ENCODE results near the gene GIPC1. TPM values are rescaled to one million over a fixed set of nuclear protein-coding genes. Genes with fewer than 3 reads are reported as not detected.
A peak's percentile ranks its signal among the peaks of the same experiment; 100 is the strongest.

Gene GIPC1
- total RNA-seq, 1 experiment from 2014 or later, result 103 TPM

DNA sequence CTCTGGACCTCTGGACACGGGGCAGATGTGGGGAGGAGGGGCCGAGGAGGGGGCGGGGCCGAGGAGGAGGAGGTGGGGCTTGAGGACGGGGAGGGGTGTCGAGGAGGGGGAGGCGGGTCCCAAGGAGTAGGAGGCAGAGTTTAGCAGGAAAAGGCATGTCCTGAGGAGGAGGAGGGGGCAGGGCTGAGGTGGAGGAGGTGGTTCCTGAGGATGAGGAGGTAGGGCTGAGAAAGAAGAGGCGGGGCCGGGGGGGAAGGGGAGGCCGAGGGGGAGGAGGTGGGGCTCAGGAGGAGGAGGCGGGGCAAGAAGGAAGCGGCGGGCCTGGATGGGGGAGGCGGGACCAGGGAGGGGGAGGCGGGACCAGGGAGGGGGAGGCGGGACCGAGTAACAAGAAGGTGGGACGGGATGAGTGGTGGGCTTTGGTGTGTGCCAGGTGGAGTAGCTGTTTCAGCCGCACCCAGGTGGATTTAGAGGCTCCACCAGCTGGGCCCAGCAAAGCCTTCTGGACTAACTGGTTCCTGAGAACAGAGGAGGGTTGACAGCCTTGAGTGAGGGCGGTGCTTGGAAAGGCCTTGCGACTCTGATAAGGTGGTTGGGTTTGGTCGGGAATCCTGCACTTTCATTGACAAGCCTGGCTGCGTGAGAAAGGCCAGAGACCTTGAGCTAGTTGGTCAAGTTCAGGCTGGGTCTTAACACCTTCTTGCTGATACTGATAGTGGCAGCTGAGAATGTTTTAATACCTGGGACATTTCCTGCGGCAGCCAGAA is 41.2 kb upstream of the GIPC1 start:
- H3K27ac ChIP-seq (ENCODE audit: low read depth, low read length), result peak overlapping the region; percentile 45
- H3K27me3 ChIP-seq (ENCODE audit: insufficient read depth, low read length), result no peaks in the 10 kb centered on the region
- no peaks in the 10 kb centered on the region for H3K9me2 ChIP-seq (ENCODE audit: insufficient read depth)
- peak overlapping the region; percentile 39; the same call in 1 of the 2 replicates for H3K9ac ChIP-seq (ENCODE audit: low read length)
- ATAC-seq (peak; percentile 96), DNase-seq (ENCODE audit: low read depth, low spot score) (peak; percentile 88)
- H3K36me3 ChIP-seq (ENCODE audit: control insufficient read depth in 1 of 2, insufficient read depth in 2 of 2, low read length in 2 of 2), result peaks cover 0 to 9% of the 10 kb centered on the region in 2 experiments; a peak in 1 of 4 replicates
- ChIA-PET CTCF (interaction anchor here (0.6 to 1.6 kb wide), 3 partner anchors 14 to 32 kb away, joined by 4 to 5 read pairs (median 4); no protein-coding TSS in a partner anchor), RAD21 (ENCODE audit: low non-redundant PET in 1 of 2, low total read pairs in 2 of 2, uncharacterized antibody in 2 of 2, unreplicated experiment in 2 of 2) (no interaction called here), POLR2A (interaction anchor here (1.4 to 2.5 kb wide), 3 partner anchors 10 to 19 kb away, joined by 4 to 13 read pairs (median 5); partner anchors contain the start of gene DNAJB1)
- no TSS peak for BruUV-seq (replicated peaks)
- H2AFZ ChIP-seq (ENCODE audit: low read depth, low read length, poor library complexity, severe bottlenecking), result no peak overlapping the region
- intact Hi-C loops (cut with micrococcal nuclease), result no loop called here
- H3K4me2 ChIP-seq (ENCODE audit: low read length), result peak overlapping the region; percentile 74
- H3K9me3 ChIP-seq (ENCODE audit: control insufficient read depth in 1 of 2, insufficient read depth in 1 of 2, low read depth in 1 of 2, low read length in 2 of 2), result no peaks in the 10 kb centered on the region
- peaks cover 13 to 36% of the 10 kb centered on the region in 2 experiments for H3K4me1 ChIP-seq (ENCODE audit: control insufficient read depth in 1 of 2, insufficient read depth in 2 of 2, low read length in 2 of 2)
- peaks cover 87% of the 10 kb centered on the region for H3K79me2 ChIP-seq (ENCODE audit: insufficient read depth, low read length)
- TF ChIP-seq SP1 (IDR thresholded peaks at IDR 0.05; ENCODE audit: low read depth) (no peak), SIN3A (IDR thresholded peaks at IDR 0.05; ENCODE audit: low read depth) (no peak), ELF1 (IDR thresholded peaks at IDR 0.05; ENCODE audit: borderline replicate concordance, low read depth) (no peak), ZNF274 (IDR thresholded peaks at IDR 0.05; ENCODE audit: low read depth, low read length) (no peak), POLR2A (IDR thresholded peaks at IDR 0.05; ENCODE audit: borderline replicate concordance, extremely low read depth, insufficient read depth, insufficient read length) (no peak), EZH2phosphoT487 (IDR thresholded peaks at IDR 0.05; ENCODE audit: borderline replicate concordance) (no peak), SRF (IDR thresholded peaks at IDR 0.05; ENCODE audit: low read depth) (no peak), POLR2AphosphoS5 (IDR thresholded peaks at IDR 0.05; ENCODE audit: low read depth, low read length) (no peak), ZFX (IDR thresholded peaks at IDR 0.05) (no peak), YY1 (IDR thresholded peaks at IDR 0.05; ENCODE audit: extremely low read depth, insufficient replicate concordance, low read depth, low read length) (no peak), EGR1 (IDR thresholded peaks at IDR 0.05; ENCODE audit: low read depth) (no peak), TCF7L2 (IDR thresholded peaks at IDR 0.05; ENCODE audit: borderline replicate concordance, extremely low read depth, insufficient read depth, insufficient read length) (no peak), CBX3 (IDR thresholded peaks at IDR 0.05; ENCODE audit: low read depth) (no peak), RAD21 (IDR thresholded peaks at IDR 0.05; ENCODE audit: low read depth) (no peak)
- TF ChIP-seq, protein P1, sequence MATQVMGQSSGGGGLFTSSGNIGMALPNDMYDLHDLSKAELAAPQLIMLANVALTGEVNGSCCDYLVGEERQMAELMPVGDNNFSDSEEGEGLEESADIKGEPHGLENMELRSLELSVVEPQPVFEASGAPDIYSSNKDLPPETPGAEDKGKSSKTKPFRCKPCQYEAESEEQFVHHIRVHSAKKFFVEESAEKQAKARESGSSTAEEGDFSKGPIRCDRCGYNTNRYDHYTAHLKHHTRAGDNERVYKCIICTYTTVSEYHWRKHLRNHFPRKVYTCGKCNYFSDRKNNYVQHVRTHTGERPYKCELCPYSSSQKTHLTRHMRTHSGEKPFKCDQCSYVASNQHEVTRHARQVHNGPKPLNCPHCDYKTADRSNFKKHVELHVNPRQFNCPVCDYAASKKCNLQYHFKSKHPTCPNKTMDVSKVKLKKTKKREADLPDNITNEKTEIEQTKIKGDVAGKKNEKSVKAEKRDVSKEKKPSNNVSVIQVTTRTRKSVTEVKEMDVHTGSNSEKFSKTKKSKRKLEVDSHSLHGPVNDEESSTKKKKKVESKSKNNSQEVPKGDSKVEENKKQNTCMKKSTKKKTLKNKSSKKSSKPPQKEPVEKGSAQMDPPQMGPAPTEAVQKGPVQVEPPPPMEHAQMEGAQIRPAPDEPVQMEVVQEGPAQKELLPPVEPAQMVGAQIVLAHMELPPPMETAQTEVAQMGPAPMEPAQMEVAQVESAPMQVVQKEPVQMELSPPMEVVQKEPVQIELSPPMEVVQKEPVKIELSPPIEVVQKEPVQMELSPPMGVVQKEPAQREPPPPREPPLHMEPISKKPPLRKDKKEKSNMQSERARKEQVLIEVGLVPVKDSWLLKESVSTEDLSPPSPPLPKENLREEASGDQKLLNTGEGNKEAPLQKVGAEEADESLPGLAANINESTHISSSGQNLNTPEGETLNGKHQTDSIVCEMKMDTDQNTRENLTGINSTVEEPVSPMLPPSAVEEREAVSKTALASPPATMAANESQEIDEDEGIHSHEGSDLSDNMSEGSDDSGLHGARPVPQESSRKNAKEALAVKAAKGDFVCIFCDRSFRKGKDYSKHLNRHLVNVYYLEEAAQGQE (IDR thresholded peaks at IDR 0.05; ENCODE audit: low read depth), result no peak
- TF ChIP-seq, protein P2, sequence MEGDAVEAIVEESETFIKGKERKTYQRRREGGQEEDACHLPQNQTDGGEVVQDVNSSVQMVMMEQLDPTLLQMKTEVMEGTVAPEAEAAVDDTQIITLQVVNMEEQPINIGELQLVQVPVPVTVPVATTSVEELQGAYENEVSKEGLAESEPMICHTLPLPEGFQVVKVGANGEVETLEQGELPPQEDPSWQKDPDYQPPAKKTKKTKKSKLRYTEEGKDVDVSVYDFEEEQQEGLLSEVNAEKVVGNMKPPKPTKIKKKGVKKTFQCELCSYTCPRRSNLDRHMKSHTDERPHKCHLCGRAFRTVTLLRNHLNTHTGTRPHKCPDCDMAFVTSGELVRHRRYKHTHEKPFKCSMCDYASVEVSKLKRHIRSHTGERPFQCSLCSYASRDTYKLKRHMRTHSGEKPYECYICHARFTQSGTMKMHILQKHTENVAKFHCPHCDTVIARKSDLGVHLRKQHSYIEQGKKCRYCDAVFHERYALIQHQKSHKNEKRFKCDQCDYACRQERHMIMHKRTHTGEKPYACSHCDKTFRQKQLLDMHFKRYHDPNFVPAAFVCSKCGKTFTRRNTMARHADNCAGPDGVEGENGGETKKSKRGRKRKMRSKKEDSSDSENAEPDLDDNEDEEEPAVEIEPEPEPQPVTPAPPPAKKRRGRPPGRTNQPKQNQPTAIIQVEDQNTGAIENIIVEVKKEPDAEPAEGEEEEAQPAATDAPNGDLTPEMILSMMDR (IDR thresholded peaks at IDR 0.05 in 2 of 3, conservative IDR thresholded peaks at IDR 0.05 in 1 of 3; ENCODE audit: borderline replicate concordance in 1 of 3, insufficient read depth in 1 of 3, low read depth in 2 of 3, low read length in 2 of 3), result no peak
- TF ChIP-seq, protein P3, sequence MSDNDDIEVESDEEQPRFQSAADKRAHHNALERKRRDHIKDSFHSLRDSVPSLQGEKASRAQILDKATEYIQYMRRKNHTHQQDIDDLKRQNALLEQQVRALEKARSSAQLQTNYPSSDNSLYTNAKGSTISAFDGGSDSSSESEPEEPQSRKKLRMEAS (IDR thresholded peaks at IDR 0.05), result no peak
- TF ChIP-seq, protein P4, sequence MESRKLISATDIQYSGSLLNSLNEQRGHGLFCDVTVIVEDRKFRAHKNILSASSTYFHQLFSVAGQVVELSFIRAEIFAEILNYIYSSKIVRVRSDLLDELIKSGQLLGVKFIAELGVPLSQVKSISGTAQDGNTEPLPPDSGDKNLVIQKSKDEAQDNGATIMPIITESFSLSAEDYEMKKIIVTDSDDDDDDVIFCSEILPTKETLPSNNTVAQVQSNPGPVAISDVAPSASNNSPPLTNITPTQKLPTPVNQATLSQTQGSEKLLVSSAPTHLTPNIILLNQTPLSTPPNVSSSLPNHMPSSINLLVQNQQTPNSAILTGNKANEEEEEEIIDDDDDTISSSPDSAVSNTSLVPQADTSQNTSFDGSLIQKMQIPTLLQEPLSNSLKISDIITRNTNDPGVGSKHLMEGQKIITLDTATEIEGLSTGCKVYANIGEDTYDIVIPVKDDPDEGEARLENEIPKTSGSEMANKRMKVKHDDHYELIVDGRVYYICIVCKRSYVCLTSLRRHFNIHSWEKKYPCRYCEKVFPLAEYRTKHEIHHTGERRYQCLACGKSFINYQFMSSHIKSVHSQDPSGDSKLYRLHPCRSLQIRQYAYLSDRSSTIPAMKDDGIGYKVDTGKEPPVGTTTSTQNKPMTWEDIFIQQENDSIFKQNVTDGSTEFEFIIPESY (IDR thresholded peaks at IDR 0.05; ENCODE audit: extremely low read depth, insufficient replicate concordance, low read length), result no peak
- H4K20me1 ChIP-seq (ENCODE audit: insufficient read depth), result no peaks in the 10 kb centered on the region
- no peak overlapping the region for H3K4me3 ChIP-seq (replicated peaks in 1 of 2; ENCODE audit: low read depth in 1 of 2, low read length in 2 of 2)

Data from HCT116 (cell line).